KBM-7 (cell line): ENCODE measurements around the gene GUCA2A.

ENCODE experiments used
- DNase-seq: peaks from one replicate; pipeline ENCODE4 v3.0.0-alpha.2; 2015
- in situ Hi-C: fragments of 300-500 bp; cut with MboI; formaldehyde crosslinking; loops from 2 replicates; pipeline ENCODE4 v1.14.3; 2020; ENCODE audit warnings: low sequenced_read_pairs, low pct_unique_long_range_greater_than_20kb, mixed read lengths

GUCA2A gene

DNA sequence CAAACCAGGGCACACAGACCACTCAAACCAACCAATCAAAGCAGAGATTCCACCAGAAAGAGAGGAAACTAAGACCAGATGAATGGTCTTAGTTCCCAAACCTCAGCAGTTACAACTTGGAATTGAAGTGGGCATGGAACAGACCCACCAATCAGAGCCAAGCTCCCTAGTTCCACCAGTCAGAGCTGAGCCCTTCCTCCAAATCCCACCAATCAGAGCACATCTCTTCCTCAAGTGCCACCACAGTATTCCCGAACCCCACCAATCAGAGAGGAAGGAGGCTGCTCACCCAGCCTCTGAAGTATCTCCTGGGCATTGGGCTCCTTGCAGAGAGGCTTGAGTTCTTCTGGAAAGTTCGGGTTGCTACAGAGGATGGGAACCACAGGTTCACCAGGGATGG is 1.4 kb downstream of the GUCA2A start:
- DNase-seq: no peak
- in situ Hi-C loops: no loop called here

GRCh38 chr1:42162181-42162580 is 2.4 kb downstream of the GUCA2A start:
- no peak for DNase-seq
- in situ Hi-C loops: no loop called here

DNA sequence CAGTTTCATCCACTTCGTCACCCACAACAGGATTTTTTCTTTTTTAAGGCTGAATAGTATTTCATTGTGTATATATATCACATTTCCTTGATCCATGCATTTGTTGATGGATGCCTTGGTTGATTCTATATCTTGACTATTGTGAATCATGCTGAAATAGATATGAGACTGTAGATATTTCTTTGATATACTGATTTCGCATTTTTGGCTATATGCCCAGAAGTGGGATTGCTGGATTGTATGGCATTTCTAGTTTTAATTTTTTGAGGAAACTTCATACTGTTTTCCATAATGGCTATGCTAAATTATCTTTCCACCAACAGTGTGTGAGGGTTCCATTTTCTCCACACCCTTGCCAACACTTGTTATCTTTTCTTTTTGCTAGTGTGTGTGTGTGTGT is 6.4 kb downstream of the GUCA2A start:
- no peak for DNase-seq
- in situ Hi-C loops: no loop called here

GRCh38 chr1:42157667-42158066 is 6.9 kb downstream of the GUCA2A start:
- peak; percentile 41 for DNase-seq
- in situ Hi-C loops: no loop called here

- in situ Hi-C loops: no loop called here
- no peak for DNase-seq
Measured at GRCh38 chr1:42155362-42155761, 9.2 kb downstream of the GUCA2A start.

DNA sequence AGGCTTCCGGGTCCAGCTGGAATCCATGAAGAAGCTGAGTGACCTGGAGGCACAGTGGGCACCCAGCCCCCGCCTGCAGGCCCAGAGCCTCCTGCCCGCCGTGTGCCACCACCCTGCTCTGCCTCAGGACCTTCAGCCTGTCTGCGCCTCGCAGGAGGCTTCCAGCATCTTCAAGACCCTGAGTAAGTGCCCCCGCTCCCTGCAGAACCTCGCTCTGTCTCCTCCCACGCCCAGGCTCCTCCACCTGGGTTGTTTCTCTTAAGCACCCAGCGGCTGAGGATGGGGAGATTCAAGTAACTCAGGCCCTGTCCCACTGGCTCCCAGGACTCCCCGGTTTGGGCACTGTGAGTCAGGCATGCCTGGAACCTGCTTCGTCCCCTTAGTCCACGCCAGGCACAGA is 9.9 kb downstream of the GUCA2A start:
- in situ Hi-C loops: no loop called here

DNA sequence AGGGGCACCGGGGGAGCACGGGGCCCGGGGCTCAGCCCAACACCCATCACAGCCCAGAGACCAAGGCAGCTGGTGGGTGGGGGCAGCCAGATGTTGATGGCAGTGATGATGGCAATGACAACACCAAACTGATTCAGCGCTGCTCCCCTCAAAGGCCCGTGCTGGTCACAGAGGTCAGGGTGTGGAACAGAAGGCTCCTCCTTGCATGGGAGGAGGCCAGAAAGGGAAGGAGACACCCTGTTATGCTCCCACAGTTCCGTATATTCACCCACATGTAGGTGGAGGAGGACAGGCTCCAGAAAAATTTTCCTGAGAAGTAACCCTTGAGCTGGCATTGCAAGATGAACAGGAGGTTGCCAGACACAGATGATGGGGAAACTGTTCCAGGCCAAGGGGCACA is 10.9 kb downstream of the GUCA2A start:
- DNase-seq: no peak
- in situ Hi-C loops: no loop called here

More for the DNA sequence above, 9.9 kb downstream of the GUCA2A start:
- no peak for DNase-seq

DNA sequence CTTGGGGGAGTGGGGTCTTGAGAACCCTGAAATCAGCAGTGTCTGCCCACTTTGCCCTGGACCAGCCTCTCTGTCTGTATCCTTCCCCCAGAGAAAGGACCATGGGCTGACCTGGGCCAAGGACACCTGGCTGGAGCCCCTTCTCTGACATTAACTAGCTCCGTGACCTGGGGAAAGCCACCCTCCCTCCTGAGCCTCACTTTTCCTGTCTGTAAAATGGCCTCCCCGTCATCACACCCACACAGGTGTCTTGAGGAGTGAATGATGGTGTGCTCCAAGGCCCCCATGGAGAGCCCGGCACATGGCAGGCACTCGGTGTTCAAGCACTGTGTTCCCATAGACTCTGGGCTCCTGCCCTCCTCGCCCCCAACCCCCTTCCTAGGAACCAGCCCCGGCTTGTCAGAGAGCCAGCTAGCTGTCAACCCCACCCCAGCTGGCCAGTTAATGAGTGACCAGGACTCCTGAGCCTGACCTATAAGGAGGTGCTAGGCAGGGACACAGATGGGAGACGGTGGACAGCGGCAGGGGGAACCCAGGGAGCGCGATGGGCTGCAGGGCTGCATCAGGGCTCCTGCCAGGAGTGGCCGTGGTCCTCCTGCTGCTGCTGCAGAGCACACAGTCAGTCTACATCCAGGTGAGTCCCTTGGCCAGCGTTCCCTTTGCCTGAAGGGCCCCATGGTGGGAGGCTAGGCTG is 11.5 kb downstream of the GUCA2A start, which contains the start of gene GUCA2B:
Gene GUCA2B, plus strand, starts transcription at position 504 of the 694 bp plus-strand sequence. Its CDS starts 41 bp downstream, at position 545.
- in situ Hi-C loops: no loop called here

GRCh38 chr1:42152119-42152518 is 12.4 kb downstream of the GUCA2A start:
- in situ Hi-C loops: no loop called here

More for the DNA sequence above, 11.5 kb downstream of the GUCA2A start, which contains the start of gene GUCA2B:
- no peak for DNase-seq

GRCh38 chr1:42150651-42151050 is 13.9 kb downstream of the GUCA2A start:
- no peak for DNase-seq
- in situ Hi-C loops: no loop called here

More at GRCh38 chr1:42152119-42152518, 12.4 kb downstream of the GUCA2A start:
- DNase-seq: no peak

DNA sequence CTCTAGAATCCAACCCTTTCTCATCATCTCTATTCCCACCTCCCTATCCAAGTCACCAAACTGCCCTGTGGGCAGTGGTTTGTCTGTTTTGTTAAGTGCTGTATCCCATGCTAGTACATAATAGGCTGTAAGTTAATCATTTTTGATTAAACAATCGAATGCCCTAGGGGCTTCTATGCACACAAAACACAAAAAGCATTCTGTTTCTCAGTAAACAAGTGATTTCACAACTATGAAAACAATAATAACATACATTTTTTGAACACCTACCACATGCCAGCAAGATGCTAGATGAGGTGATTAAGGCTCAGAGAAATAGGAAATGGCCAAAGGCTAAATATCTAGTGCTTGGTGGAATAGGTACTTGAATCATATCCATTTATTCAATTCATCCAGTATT is 16.4 kb downstream of the GUCA2A start:
- in situ Hi-C loops: no loop called here

DNA sequence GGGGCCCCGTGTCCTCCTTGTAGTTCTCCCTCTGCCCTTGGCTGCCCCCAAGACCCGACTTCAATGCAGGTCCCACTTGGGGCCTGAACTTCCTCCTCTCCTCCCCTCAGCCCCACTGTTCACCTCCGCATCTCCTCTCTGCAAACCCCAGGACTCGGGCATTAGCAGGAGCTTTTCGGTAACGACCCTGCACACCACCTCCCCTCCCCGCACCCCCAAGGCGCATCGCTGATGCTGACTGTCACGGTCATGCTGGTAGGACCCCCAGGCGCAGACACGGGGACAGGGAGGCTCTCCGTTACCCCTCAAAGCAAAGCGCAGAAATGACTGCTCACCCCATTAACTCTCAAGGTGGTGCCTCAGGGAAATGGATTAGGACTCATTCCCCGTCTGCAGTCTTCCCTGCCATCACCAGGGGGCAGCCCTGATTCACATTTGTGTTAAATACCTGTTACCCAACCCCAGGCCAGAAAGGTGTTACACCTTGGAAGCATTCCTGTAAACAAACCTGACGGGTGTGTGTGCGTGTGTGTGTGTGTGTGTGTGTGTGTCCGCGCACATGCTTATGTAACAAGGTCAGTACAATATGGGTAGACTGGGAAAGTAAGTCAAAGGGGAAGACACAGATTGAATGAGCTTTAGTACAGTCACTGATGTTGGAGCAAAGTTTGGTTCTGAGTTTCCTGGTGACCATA is 17.8 kb downstream of the GUCA2A start:
- DNase-seq: peak; percentile 65
- in situ Hi-C loops: no loop called here

More for the DNA sequence above, 16.4 kb downstream of the GUCA2A start:
- no peak for DNase-seq

- no peak for DNase-seq
- in situ Hi-C loops: no loop called here
Measured at GRCh38 chr1:42145764-42146625, 18.6 kb downstream of the GUCA2A start.

DNA sequence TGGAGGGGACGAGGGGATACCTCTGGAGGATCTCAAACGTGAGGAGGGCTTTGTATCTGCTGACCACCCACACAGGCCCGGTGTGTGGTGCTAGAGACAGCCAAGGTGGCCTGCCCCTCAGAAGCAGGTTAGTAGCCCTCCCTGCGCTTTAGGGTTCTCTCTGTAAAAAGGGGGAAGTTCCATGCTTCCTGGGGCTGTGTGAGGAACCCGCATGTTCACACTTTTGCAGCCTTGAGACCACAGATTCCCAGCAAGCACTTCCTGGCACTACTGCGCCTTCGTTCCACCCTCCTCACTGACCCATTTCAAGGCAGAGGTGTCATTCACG is 19.2 kb downstream of the GUCA2A start:
- in situ Hi-C loops: no loop called here
- DNase-seq: peak; percentile 65

- DNase-seq: no peak
- in situ Hi-C loops: no loop called here
Measured at GRCh38 chr1:42144711-42145388, 19.7 kb downstream of the GUCA2A start.

DNA sequence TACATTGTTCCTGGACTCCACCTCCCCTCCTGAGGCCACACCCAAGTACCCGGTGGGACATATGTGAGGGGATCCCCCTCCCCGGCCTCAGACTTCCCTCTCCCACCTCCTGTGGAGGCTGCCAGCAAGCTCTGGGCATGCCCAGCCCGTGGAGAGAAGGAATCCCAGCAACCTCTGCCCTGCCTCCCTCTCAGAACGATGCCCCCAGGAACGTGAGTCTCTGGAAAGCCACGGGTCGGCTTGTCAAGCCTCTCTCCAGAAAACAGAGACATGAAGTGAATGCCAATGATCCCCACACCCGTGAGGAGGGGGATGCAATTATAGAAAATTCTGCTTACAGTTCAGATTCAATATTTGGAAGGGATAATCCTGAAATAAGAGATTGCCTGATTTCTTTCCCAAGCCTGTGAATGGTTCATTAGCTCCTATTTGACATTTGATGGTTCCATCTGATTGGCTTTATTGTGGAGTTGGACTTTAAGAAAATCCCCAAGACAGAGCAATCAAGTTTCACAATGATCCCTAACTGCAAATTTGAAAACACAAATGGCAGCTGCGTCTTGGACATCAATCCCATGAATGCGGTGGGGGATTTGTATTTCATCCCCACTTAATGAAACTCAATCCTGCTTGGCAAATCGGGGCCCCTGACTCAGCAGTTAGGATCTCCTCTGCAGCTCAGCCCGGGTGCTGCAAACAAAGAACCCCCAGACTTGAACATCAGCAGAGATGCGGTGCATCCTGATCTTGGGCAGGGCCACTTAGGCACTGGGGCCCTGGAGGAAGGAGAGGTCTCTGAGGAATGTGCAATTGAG is 20.4 kb downstream of the GUCA2A start:
- in situ Hi-C loops: no loop called here
- DNase-seq: no peak

- DNase-seq: peak; percentile 57
- in situ Hi-C loops: no loop called here
Measured at GRCh38 chr1:42142894-42143675, 21.5 kb downstream of the GUCA2A start.

- in situ Hi-C loops: no loop called here
- no peak for DNase-seq
Measured at GRCh38 chr1:42141978-42142377, 22.6 kb downstream of the GUCA2A start.
